IMR-90 (cell line): ENCODE results near the gene MRPL1. TPM values are rescaled to one million over a fixed set of nuclear protein-coding genes. Genes with fewer than 3 reads are reported as not detected.

Experiments
- ATAC-seq: fragments of 200-7000 bp; cut with Tn5 transposase; 2 replicates; pipeline ENCODE4 v1.9.1; 2020; ENCODE audit warnings: low read depth, mild to moderate bottlenecking, moderate library complexity
- BruUV-seq: library from RNA; stranded (reverse); fragments of 400-500 nt; replicated peaks from 2 replicates; lab custom pipeline; 2021; lab: Mats Ljungman, UMichigan
- CTCF ChIA-PET: fragments of 300-600 bp; formaldehyde crosslinking; extraction: SDS; loops from one replicate; lab custom pipeline; 2021; ENCODE audit warnings: antibody characterized with exemption; lab: Yijun Ruan, JAX
- POLR2A ChIA-PET: fragments of 300-600 bp; sonication (Branson Sonifier 250); formaldehyde crosslinking; loops from one replicate; lab custom pipeline; 2022; ENCODE audit warnings: antibody characterized with exemption; ENCODE audit not compliant: unreplicated experiment; lab: Charles Lee
- DNase-seq: peaks from one replicate; pipeline ENCODE4 v3.0.0; 2013
- H2AFZ ChIP-seq: replicated peaks from 2 replicates; pipeline ENCODE3; 2013; ENCODE audit warnings: low read length, mild to moderate bottlenecking; ENCODE audit not compliant: poor library complexity
- H2AK5ac ChIP-seq: 2 replicates; pipeline ENCODE4 v1.6.1; 2013; ENCODE audit warnings: low read depth, low read length, inconsistent platforms
- H2AK9ac ChIP-seq: replicated peaks from 2 replicates; pipeline ENCODE3; 2013; ENCODE audit warnings: mild to moderate bottlenecking, low read depth, low read length, moderate library complexity; ENCODE audit not compliant: poor library complexity
- H2BK120ac ChIP-seq: 2 replicates; pipeline ENCODE4 v1.6.1; 2013; ENCODE audit warnings: low read depth, low read length, inconsistent platforms
- H2BK15ac ChIP-seq: 3 replicates; pipeline ENCODE4 v1.6.1; 2013; ENCODE audit warnings: low read depth, low read length, inconsistent platforms
- H2BK20ac ChIP-seq: 2 replicates; pipeline ENCODE4 v1.6.1; 2013; ENCODE audit warnings: low read depth, mild to moderate bottlenecking, inconsistent platforms, low read length, moderate library complexity
- H2BK5ac ChIP-seq: 2 replicates; pipeline ENCODE4 v1.6.1; 2013; ENCODE audit warnings: mild to moderate bottlenecking, low read depth, low read length, inconsistent platforms; ENCODE audit not compliant: poor library complexity, severe bottlenecking
- H3K14ac ChIP-seq: replicated peaks from 2 replicates; pipeline ENCODE4 v1.6.1; 2013; ENCODE audit warnings: low read depth, low read length, inconsistent platforms
- H3K18ac ChIP-seq: 2 replicates; pipeline ENCODE4 v1.6.1; 2013; ENCODE audit warnings: low read depth, low read length, control low read depth
- H3K23ac ChIP-seq: 2 replicates; pipeline ENCODE4 v1.6.1; 2013; ENCODE audit warnings: low read depth, low read length, inconsistent platforms
- H3K27ac ChIP-seq: 2 replicates; pipeline ENCODE4 v1.5.1; 2013; ENCODE audit warnings: mild to moderate bottlenecking, control low read depth, low read length; ENCODE audit not compliant: insufficient read depth
- H3K27me3 ChIP-seq: 2 replicates; pipeline ENCODE4 v1.6.1; 2013; ENCODE audit warnings: low read length; ENCODE audit not compliant: control insufficient read depth, insufficient read depth
- H3K36me3 ChIP-seq: 2 replicates; pipeline ENCODE4 v1.6.1; 2013; ENCODE audit warnings: low read length, mixed read lengths; ENCODE audit not compliant: control insufficient read depth, insufficient read depth
- H3K4ac ChIP-seq: 2 replicates; pipeline ENCODE4 v1.6.1; 2013; ENCODE audit warnings: low read depth, low read length, inconsistent platforms
- H3K4me1 ChIP-seq: 2 replicates; pipeline ENCODE4 v1.6.1; 2013; ENCODE audit warnings: low read length, mixed read lengths; ENCODE audit not compliant: control insufficient read depth, insufficient read depth
- H3K4me2 ChIP-seq: 2 replicates; pipeline ENCODE4 v1.6.1; 2013; ENCODE audit warnings: low read depth, mild to moderate bottlenecking, control low read depth, low read length, moderate library complexity
- H3K4me3 ChIP-seq: 2 replicates; pipeline ENCODE4 v1.5.1; 2013; ENCODE audit warnings: low read depth, mild to moderate bottlenecking, control low read depth, low read length, moderate library complexity; ENCODE audit not compliant: insufficient read depth
- H3K56ac ChIP-seq: 2 replicates; pipeline ENCODE4 v1.6.1; 2013; ENCODE audit warnings: low read length, inconsistent platforms; ENCODE audit not compliant: insufficient read depth; ENCODE audit errors: extremely low read depth
- H3K79me1 ChIP-seq, 2 experiments: 2 replicates each; pipeline ENCODE4 v1.6.1; 2013; ENCODE audit warnings: low read length in 2 of 2, inconsistent platforms in 1 of 2, low read depth in 1 of 2
- H3K9ac ChIP-seq: 2 replicates; pipeline ENCODE4 v1.6.1; 2013; ENCODE audit warnings: low read depth, low read length, control low read depth
- H3K9me1 ChIP-seq: 2 replicates; pipeline ENCODE4 v1.6.1; 2013; ENCODE audit warnings: low read length, inconsistent platforms; ENCODE audit not compliant: insufficient read depth
- H3K9me3 ChIP-seq: 2 replicates; pipeline ENCODE4 v1.6.1; 2013; ENCODE audit warnings: low read length; ENCODE audit not compliant: control insufficient read depth, insufficient read depth
- H4K20me1 ChIP-seq: 2 replicates; pipeline ENCODE4 v1.6.1; 2013; ENCODE audit warnings: low read length, inconsistent platforms; ENCODE audit not compliant: insufficient read depth
- H4K5ac ChIP-seq: 2 replicates; pipeline ENCODE4 v1.6.1; 2013; ENCODE audit warnings: mild to moderate bottlenecking, low read depth, low read length, control low read depth
- H4K8ac ChIP-seq, 2 experiments: 2 replicates each; pipeline ENCODE4 v1.6.1; 2013; ENCODE audit warnings: low read depth in 2 of 2, low read length in 2 of 2, control low read depth in 1 of 2, inconsistent platforms in 1 of 2
- H4K91ac ChIP-seq: 2 replicates; pipeline ENCODE4 v1.6.1; 2013; ENCODE audit warnings: low read depth, low read length, inconsistent platforms; ENCODE audit not compliant: insufficient read depth
- MAFK ChIP-seq: IDR thresholded peaks from 2 replicates; pipeline ENCODE4 v1.6.1; 2012; ENCODE audit warnings: low read depth, low read length, improper control_type of control experiment
- WGBS, 2 experiments: methylation state at CpG; one replicate each; pipeline versions ENCODE4 v1.1.5 to v1.1.7; 2013; ENCODE audit warnings: missing lambda C conversion rate in 2 of 2; ENCODE audit not compliant: insufficient read length in 1 of 2; ENCODE audit errors: extremely low coverage in 2 of 2; 5-methylcytosine and 5-hydroxymethylcytosine counted together
- dilution Hi-C: fragments of 300-500 bp; cut with HindIII; formaldehyde crosslinking; loops from one replicate; pipeline ENCODE4 v1.14.3; 2018; ENCODE audit warnings: low sequenced_read_pairs; ENCODE audit not compliant: unreplicated experiment
- in situ Hi-C: fragments of 300-500 bp; cut with MboI; formaldehyde crosslinking; loops from 3 replicates; pipeline ENCODE4 v1.14.3; 2019; ENCODE audit warnings: low sequenced_read_pairs, inconsistent platforms, mixed read lengths
- intact Hi-C: fragments of 100-400 bp; cut with micrococcal nuclease; formaldehyde crosslinking; loops from 2 replicates; pipeline ENCODE4 v1.10.0; 2022
- polyA plus RNA-seq, 3 experiments: library from polyadenylated mRNA; depleted of rRNA; stranded (reverse); fragments of >200 nt; gene quantifications; 2 replicates each; pipeline ENCODE4 v1.2.3, GENCODE V29; 2012; ENCODE audit warnings: low replicate concordance in 1 of 3
- total RNA-seq: library from RNA; depleted of rRNA; stranded (reverse); fragments of >200 nt; gene quantifications from 2 replicates; pipeline ENCODE4 v1.2.3, GENCODE V29; 2012

The MRPL1 gene
- total and polyA plus RNA-seq, 2 of the 4 experiments (the other 2 are of a cell fraction), result 13.4 to 22.5 TPM

DNA sequence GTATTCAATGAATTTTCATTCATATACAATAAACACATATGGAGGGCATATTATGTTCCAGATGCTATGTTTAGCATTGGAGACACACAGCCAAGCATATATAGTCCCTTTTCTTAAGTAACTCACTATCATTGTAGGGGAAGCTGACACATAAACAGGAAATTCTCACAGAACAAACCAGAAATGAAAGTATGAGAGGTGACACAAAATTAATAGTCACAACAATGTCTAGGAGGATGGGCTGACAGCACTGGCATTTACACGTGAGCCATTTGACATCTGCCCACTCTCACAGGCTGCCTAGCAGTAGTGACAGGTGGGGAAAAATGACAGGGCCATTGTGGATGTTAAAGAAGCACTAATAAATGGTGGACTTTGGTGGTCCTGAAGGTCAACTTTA, 40.9 kb upstream of the MRPL1 start:
- TF ChIP-seq MAFK, result no peak
- Histone ChIP-seq H2BK5ac (no peak overlapping the region), H3K14ac (no peak overlapping the region), H2BK15ac (no peak overlapping the region), H3K23ac (no peak overlapping the region), H2AFZ (no peak overlapping the region), H2AK9ac (no peak overlapping the region), H4K5ac (no peak overlapping the region), H3K27me3 (peaks cover 3% of the 10 kb centered on the region), H2AK5ac (no peak overlapping the region), H3K4me2 (no peak overlapping the region), H2BK120ac (no peak overlapping the region), H3K79me1 (peaks cover 5% of the 10 kb centered on the region in 2 experiments; a peak in 3 of 4 replicates), H3K4me1 (peaks cover 2% of the 10 kb centered on the region), H4K20me1 (peaks cover 16% of the 10 kb centered on the region; the same call in 1 of the 2 replicates), H4K91ac (no peak overlapping the region), H3K9me3 (no peaks in the 10 kb centered on the region), H3K9ac (no peak overlapping the region), H3K27ac (no peak overlapping the region), H3K56ac (no peak overlapping the region), H3K4ac (no peak overlapping the region), H3K18ac (no peak overlapping the region), H3K4me3 (no peak overlapping the region), H4K8ac (no peak overlapping the region), H3K9me1 (no peaks in the 10 kb centered on the region), H3K36me3 (no peaks in the 10 kb centered on the region), H2BK20ac (no peak overlapping the region)
- ATAC-seq (no peak), DNase-seq (no peak)
- dilution Hi-C loops, result no loop called here
- intact Hi-C loops, result loop anchor here (5.0 kb wide), 2 partner anchors 204 to 434 kb away; no protein-coding TSS in a partner anchor
- in situ Hi-C loops, result no loop called here
- BruUV-seq, result no TSS peak
- ChIA-PET CTCF (no interaction called here), POLR2A (no interaction called here)
- no CpG with 5 or more reads among the region's 1 CpG for WGBS, 2 experiments
